Endothelial cell (in vitro differentiated cells): ENCODE measurements around the gene RNASE4. TPM values are rescaled to one million over a fixed set of nuclear protein-coding genes. Genes with fewer than 3 reads are reported as not detected.
"Not testable (repeated sequence)": the region's sequence is repeated elsewhere in the genome, so short reads cannot be mapped to it uniquely, and the experiment has no call there.

Source experiments
- DNase-seq: peaks from one replicate; pipeline ENCODE4 v3.0.0; 2021; ENCODE audit warnings: low spot score
- H3K27ac Mint-ChIP-seq: one replicate; pipeline ENCODE4 v1.8.0; 2021; ENCODE audit warnings: mixed read lengths, inconsistent platforms; ENCODE audit not compliant: unreplicated experiment
- H3K27me3 Mint-ChIP-seq: one replicate; pipeline ENCODE4 v1.8.0; 2021; ENCODE audit warnings: mild to moderate bottlenecking, moderate library complexity, mixed read lengths, inconsistent platforms; ENCODE audit not compliant: unreplicated experiment
- H3K36me3 Mint-ChIP-seq: one replicate; pipeline ENCODE4 v1.8.0; 2021; ENCODE audit warnings: mild to moderate bottlenecking, low read depth, mixed read lengths, inconsistent platforms; ENCODE audit not compliant: unreplicated experiment
- H3K4me1 Mint-ChIP-seq: one replicate; pipeline ENCODE4 v1.8.0; 2021; ENCODE audit warnings: mild to moderate bottlenecking, mixed read lengths, inconsistent platforms; ENCODE audit not compliant: unreplicated experiment
- H3K4me3 Mint-ChIP-seq: one replicate; pipeline ENCODE4 v1.8.0; 2021; ENCODE audit warnings: mild to moderate bottlenecking, mixed read lengths, inconsistent platforms; ENCODE audit not compliant: unreplicated experiment
- H3K9me3 Mint-ChIP-seq: one replicate; pipeline ENCODE4 v1.8.0; 2021; ENCODE audit warnings: mixed read lengths, inconsistent platforms; ENCODE audit not compliant: unreplicated experiment
- total RNA-seq: library from RNA; stranded (reverse); fragmentation: NEBNext Ultra II Directional; extraction: Animal tissue kit (Norgen Biotek cat#: 25700); gene quantifications from one replicate; pipeline ENCODE4 v1.2.1, GENCODE V29; 2021; ENCODE audit not compliant: unreplicated experiment
- TF ChIP-seq, protein P1 (sequence below): fragments of 200-600 bp; sonication (generic); IDR thresholded peaks from one replicate; pipeline ENCODE4 v1.5.0; 2021; ENCODE audit warnings: antibody characterized with exemption; ENCODE audit not compliant: unreplicated experiment

Gene RNASE4
- total RNA-seq, 1 donor from 2014 or later: 1.0 TPM

DNA sequence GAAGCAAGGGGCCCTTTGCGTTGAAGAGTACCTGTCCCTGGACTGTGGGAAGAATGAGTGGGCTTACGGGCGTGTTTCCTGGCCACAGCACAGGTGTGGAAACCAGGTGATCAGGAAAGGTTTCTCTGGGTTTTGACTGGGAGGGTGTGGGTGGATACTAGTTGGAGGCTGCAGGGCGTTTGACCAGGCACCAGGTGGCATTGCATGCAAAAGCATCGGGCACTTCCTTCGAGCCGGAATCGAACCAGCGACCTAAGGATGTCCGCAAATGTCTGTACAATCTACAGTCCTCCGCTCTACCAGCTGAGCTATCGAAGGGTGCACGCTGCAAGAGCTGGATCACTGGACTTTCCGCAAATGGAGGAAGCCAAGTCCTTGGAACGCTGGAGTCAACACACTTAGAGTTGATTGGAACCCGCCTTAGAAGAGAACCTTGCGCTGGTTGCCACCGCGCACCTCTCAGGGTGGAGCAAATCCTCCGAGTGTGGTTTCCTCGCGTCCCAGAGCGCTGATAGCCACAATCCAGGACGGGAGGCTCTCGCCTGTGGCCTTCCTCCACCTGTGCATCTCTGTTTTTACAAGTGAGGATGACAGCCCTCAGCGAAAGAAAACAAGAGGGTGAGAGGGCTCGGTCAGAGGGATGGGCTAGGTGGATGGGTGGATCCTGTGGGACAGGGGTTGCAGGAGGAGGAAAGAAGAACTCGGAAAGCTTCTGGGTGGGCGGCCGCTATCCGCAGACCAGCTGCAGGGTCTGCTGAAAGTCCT, 21.2 kb upstream of the RNASE4 start:
- H3K4me1 Mint-ChIP-seq: peaks cover 15% of the 10 kb centered on the region
- no peak overlapping the region for H3K27ac Mint-ChIP-seq
- peak overlapping the region; percentile 86 for H3K4me3 Mint-ChIP-seq
- peaks cover 4% of the 10 kb centered on the region for H3K36me3 Mint-ChIP-seq
- peaks cover 16% of the 10 kb centered on the region for H3K27me3 Mint-ChIP-seq
- TF ChIP-seq, protein P1, sequence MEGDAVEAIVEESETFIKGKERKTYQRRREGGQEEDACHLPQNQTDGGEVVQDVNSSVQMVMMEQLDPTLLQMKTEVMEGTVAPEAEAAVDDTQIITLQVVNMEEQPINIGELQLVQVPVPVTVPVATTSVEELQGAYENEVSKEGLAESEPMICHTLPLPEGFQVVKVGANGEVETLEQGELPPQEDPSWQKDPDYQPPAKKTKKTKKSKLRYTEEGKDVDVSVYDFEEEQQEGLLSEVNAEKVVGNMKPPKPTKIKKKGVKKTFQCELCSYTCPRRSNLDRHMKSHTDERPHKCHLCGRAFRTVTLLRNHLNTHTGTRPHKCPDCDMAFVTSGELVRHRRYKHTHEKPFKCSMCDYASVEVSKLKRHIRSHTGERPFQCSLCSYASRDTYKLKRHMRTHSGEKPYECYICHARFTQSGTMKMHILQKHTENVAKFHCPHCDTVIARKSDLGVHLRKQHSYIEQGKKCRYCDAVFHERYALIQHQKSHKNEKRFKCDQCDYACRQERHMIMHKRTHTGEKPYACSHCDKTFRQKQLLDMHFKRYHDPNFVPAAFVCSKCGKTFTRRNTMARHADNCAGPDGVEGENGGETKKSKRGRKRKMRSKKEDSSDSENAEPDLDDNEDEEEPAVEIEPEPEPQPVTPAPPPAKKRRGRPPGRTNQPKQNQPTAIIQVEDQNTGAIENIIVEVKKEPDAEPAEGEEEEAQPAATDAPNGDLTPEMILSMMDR: peak; percentile 38
- no peaks in the 10 kb centered on the region for H3K9me3 Mint-ChIP-seq
- peak; percentile 68 for DNase-seq

DNA sequence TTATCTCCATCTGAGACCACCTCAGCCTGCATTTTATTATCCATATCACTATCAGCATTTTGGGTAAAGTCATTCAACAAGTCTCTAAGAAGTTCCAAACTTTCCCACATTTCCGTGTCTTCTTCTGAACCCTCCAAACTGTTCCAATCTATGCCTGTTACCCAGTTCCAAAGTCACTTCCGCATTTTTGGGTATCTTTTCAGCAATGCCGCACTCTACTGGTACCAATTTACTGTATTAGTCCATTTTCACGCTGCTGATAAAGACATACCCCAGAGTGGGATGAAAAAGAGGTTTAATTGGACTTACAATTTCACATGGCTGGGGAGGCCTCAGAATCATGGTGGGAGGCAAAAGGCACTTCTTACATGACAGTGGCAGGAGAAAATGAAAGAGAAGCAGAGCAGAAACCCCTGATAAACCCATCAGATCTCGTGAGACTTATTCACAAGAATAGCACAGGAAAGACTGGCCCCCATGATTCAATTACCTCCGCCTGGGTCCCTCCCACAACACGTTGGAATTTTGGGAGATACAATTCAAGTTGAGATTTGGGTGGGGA, 17.9 kb upstream of the RNASE4 start:
- H3K4me1 Mint-ChIP-seq: peaks cover 18% of the 10 kb centered on the region
- H3K27me3 Mint-ChIP-seq: peaks cover 13% of the 10 kb centered on the region
- H3K4me3 Mint-ChIP-seq, H3K27ac Mint-ChIP-seq, H3K36me3 Mint-ChIP-seq, DNase-seq, H3K9me3 Mint-ChIP-seq: not testable (repeated sequence)

GRCh38 chr14:20667957-20668356, 16.4 kb upstream of the RNASE4 start:
- H3K27ac Mint-ChIP-seq: no peak overlapping the region
- H3K36me3 Mint-ChIP-seq: no peaks in the 10 kb centered on the region
- H3K27me3 Mint-ChIP-seq: peaks cover 11% of the 10 kb centered on the region
- H3K9me3 Mint-ChIP-seq: no peaks in the 10 kb centered on the region
- DNase-seq: no peak
- peaks cover 11% of the 10 kb centered on the region for H3K4me1 Mint-ChIP-seq
- TF ChIP-seq, protein P1: no peak
- H3K4me3 Mint-ChIP-seq: no peak overlapping the region

DNA sequence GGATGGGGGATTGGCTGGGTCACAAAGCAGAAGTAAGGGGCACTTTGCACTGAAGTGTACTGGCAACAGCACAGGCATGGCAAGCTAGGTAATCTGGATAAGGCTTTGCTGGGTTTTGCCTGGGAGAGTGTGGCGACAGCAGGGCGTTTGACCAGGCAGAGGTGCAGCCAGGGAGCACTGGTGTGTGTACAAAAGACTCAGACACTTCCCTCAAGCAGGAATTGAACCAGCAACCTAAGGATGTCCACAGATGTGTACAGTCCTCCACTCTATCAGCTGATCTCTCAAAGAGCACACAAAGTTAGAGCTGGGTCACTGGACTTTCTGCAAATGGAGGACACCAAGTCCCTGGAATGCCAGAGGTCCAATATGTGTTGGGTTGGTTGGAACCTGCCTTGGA, 15.4 kb upstream of the RNASE4 start:
- Mint-ChIP-seq H3K27me3 (peaks cover 4% of the 10 kb centered on the region), H3K36me3 (no peaks in the 10 kb centered on the region), H3K4me3 (no peak overlapping the region), H3K27ac (no peak overlapping the region), H3K9me3 (no peaks in the 10 kb centered on the region), H3K4me1 (peaks cover 7% of the 10 kb centered on the region)
- no peak for DNase-seq
- TF ChIP-seq, protein P1: no peak

DNA sequence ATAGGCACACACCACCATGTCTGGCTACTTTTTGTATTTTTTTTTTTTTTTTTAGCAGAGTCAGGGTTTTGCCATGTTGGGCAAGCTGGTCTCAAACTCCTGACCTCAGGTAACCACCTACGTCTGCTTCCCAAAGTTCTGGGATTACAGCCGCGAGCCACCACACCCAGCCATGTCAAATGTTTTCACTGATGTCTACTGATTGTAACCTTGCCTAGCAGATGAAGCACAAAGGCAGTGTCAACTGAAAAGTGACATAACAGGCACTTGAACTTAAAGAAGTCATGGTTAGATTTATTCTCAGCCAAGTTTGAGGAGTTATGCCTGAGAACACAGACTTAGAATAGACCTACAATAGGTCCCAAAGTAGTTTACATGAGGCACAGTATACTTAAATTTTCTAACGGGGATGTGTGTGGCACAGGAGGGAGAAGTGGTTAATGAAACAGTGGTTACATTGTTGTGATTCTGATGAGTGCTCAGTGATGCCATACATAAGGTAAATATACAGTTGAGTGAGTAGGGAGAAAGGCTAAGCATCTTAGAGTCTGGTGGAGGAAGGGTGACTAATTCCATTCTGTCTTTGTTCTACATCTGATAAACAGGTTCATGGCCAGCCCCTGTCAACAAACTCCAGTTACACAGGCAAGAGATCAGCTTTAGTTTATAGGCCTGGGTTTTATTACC, 12.6 kb upstream of the RNASE4 start:
- TF ChIP-seq, protein P1: no peak
- H3K27me3 Mint-ChIP-seq: peaks cover 3% of the 10 kb centered on the region
- H3K4me1 Mint-ChIP-seq: peaks cover 16% of the 10 kb centered on the region
- no peaks in the 10 kb centered on the region for H3K9me3 Mint-ChIP-seq
- H3K36me3 Mint-ChIP-seq: no peaks in the 10 kb centered on the region
- no peak overlapping the region for H3K27ac Mint-ChIP-seq
- H3K4me3 Mint-ChIP-seq: no peak overlapping the region
- DNase-seq: no peak
